ENCODE data around the gene FRK.
"Not testable (repeated sequence)": the region's sequence is repeated elsewhere in the genome, so short reads cannot be mapped to it uniquely, and the experiment has no call there.

FRK gene

GRCh38 chr6:115937502-115937901 lies 123.2 kb downstream of the FRK start:
- DNase-seq (ENCODE audit: low read depth), result not testable (repeated sequence)

DNA sequence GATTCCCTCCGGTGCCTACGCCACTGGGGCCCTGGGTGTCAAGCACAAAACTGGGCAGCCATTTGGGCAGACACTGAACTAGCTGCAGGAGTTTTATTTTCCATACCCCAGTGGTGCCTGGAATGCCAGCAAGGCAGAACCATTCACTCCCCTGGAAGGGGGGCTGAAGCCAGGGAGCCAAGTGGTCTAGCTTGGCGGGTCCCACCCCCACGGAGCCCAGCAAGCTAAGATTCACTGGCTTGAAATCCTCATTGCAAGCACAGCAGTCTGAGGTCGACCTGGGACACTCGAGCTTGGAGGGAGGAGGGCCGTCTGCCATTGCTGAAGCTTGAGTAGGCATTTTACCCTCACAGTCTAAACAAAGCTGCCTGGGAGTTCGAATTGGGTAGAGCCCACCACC lies 125.3 kb downstream of the FRK start:
- no peak for DNase-seq (ENCODE audit: low read depth)

DNA sequence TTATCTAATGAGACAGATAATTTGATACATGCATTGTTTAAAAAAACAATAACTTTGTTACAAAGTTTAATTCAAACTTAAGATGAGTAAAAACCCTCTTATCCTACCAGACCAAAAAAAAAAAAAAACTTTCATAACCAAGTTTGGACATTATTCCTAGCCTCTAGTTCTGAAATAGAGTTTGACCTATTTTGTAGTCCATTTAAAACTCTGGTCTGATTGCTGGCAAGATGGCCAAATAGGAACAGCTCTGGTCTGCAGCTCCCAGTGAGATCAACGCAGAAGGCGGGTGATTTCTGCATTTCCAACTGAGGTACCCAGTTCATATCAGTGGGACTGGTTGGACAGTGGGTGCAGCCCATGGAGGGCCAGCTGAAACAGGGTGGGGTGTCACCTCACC lies 125.9 kb downstream of the FRK start:
- DNase-seq (ENCODE audit: low read depth), result no peak

- no peak for DNase-seq (ENCODE audit: low read depth)
Measured at GRCh38 chr6:115934145-115934544, 126.5 kb downstream of the FRK start.

DNA sequence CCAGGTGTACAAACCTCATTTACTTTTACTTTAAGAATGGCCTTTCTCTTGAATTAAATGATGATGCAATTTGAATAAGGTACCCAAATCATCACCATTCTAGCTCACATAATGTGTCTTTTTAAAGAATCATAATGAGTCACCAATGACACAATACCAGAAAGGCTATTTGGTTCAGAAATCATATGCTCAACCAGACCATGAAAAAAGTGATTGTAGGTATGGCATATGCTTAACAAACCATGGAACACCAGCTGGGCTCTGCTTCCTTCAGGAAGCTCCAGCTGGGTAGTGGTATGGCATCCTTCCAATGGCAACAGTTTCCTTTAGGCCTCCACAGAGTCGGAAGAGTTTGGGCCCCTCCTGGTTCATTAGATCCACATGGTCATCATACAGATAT lies 128.2 kb downstream of the FRK start:
- DNase-seq (ENCODE audit: low read depth), result peak; percentile 88

- DNase-seq (ENCODE audit: low read depth), result not testable (repeated sequence)
Measured at GRCh38 chr6:115928000-115928399, 132.7 kb downstream of the FRK start.

DNA sequence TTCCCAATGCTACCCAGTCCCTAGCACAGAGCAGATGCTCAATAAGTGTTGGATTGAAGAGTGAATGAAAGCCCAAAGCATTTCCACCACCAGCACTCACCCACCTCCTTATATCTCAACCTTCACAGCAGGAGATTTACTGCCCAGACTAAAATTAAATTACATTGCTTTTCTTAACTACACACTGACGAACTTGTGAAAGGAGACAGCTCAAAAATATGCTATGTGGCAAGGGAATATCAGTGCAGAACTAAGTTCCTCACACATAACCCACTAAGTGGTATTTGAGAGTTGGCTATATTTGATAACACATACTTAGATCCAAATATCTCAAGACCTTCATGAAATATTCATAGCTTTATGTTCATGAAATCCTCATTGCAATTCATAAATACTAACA lies 137.7 kb downstream of the FRK start:
- DNase-seq (ENCODE audit: low read depth), result no peak

DNA sequence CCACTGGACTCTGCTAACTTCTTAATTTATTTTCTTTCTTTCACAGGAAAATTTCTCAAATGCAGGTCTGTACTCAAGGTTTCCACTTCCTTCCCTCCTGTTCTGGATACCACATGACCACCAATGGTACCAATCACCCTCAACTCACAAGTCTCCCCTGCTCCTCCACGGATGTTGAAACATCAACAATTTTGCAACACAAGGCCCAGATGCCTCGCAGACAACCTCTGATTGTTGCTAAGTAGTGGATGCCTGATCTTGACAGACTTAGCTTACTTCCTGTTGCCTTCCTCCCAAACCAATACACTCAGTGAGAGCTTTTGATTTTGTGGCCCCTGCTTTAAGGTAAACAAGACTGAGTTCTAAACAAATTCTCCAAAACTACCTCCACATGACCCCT lies 146.6 kb downstream of the FRK start:
- no peak for DNase-seq (ENCODE audit: low read depth)

DNA sequence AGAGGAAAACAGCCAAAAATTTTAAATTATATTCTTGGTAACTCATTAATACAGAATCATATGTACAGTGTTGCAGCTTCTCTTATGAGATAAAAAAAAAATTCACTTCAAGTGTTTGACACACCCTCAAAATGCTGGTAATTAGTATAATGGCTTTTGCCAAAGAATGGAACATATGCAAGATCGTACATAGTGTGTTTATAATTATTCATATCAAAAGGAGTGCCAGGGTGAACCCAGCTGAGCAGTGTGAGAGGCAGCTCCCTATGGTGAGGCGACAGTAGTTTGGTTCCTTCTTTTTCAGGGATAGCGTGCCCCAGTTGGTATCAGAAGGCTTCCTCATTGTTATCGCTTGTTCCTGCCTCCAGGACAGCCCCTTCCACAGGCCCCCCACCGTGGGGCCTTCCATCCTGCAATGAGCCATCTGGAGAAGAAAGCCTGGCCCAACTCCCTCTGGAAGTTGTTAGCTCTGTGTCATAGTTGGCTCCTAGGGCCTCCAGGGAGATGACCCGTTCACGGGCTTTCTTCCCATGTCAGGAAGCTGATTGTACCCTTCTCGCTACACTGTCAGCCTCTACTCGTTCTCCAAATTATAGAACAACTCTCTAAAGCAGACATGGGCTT lies 150.7 kb downstream of the FRK start:
- DNase-seq (ENCODE audit: low read depth), result no peak

- no peak for DNase-seq (ENCODE audit: low read depth)
Measured at GRCh38 chr6:115908906-115909559, 151.7 kb downstream of the FRK start.

GRCh38 chr6:115905471-115905870 lies 155.2 kb downstream of the FRK start:
- no peak for DNase-seq (ENCODE audit: low read depth)

DNA sequence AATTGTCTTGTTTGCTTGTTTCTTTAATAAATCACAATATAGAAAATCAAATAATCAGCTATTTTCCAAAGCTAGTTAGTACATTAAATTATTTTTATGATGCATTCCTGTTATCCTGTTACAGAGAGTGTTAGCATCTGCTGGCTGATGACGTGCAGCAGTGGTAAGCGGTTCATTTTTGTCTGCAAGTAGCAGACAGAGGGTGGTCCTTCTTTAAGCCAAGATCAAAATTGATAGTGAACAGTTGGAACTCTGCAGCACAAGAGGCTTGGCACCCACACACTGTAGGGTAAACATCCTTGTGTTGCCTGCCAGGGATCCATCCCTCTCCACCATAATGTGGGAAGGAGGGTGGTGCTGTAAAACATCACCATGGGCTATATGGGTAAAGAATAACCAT lies 158.3 kb downstream of the FRK start:
- no peak for DNase-seq (ENCODE audit: low read depth)

DNA sequence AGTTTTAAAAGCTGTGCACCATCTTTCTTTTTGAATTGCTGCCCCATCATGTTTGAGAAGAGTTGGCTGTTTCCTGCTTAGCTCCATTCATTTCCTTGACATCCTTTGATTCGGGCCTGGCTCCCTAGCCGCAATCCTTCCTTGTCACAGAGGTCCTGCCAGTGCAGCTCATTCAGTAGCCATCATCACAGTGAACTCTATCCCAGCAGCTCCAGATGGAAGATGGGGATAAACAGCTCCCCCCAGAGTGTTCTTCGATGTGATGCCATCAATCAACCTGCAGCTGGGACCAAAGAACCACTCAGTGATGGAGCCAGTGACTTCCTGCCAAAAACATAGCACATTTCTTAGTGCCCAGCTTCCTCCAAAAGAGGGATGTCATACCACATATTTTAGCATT lies 158.8 kb downstream of the FRK start:
- no peak for DNase-seq (ENCODE audit: low read depth)

DNA sequence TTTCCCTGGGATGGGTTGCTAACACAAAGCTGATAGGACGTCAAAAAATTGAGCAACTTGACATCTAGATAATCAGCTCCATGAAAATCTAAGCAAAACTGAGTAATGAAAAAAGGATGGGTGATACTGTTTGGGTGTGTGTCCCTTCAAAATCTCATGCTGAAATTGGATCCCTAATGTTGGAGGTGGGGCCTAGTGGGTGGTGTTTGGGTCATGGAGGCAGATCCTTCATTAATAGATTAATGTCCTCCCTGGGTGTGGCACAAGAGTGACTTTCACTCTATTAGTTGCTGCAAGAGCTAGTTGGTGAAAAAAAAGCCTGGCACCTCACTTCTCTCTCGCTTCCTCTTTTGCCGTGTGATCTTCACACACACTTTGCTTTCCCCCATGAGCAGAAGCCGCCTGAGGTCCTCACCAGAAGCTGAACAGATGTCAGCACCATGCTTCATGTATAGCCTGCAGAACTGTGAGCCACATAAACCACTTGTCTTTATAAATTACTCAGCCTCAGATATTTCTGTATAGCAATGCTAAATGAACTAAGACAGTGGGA lies 160.9 kb downstream of the FRK start:
- no peak for DNase-seq (ENCODE audit: low read depth)

DNA sequence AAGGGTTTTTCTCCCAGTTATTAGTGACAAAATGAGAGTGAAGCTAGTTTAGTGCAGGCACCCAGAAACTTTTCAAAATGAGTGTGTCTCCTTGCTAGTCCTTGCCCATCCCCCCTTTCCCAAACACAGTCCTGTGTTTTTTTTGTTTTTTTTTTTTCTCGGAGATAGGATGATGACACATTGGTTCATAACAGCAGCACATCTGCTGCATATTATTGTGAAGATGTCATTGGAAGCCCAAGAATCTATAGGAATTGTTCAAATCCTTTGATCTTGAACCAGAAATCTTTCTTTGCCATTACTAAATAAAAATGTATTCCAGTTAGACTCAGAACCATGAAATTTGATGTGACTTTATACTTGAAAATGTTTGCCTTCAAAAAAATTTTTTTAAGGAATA lies 162.4 kb downstream of the FRK start:
- DNase-seq (ENCODE audit: low read depth), result no peak

GRCh38 chr6:115896538-115897129 lies 164.1 kb downstream of the FRK start:
- no peak for DNase-seq (ENCODE audit: low read depth)

DNA sequence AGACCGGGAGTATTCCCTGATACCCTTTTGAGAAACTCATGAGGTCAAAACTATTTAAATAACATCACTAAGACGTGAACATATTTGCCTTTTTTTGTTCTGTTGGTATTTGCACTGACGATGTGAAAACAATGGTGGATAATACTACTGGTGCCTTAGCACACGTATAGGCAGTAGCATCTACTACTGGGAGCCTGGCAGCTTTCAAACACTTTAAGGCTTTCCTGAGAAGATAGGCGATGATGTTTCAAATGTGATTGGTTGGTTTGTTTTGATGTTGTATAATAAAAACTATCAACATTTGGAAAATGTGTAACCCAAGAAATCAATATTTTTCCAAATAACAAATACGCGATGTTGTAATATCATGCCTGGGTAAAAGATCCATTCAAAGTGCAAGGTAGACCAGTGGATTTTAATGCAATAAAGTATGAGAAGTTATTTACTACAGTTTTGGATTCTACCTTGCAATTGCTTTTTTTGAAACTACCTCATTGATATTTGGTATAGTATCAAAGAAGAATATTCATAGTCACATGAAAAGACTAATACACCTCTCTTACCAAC lies 166.2 kb downstream of the FRK start:
- no peak for DNase-seq (ENCODE audit: low read depth)

DNA sequence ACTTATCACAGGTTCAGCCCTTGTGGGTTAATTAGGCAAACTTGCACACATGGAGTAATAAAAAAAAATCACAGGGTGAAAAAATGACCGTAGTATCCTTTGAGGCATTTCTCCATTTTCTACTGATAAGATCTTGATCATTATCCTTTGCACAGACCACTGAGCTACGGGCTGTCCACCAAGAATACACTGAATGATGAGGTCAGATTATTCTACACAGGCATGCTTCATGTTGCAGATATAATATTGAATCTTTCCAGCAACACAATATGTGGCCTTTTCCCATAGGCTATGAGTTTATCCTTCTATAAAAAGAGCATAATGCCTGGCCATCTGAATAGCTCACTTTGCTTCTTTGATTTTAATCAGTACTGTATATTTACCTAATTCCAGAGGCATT lies 168.9 kb downstream of the FRK start:
- DNase-seq (ENCODE audit: low read depth), result no peak

DNA sequence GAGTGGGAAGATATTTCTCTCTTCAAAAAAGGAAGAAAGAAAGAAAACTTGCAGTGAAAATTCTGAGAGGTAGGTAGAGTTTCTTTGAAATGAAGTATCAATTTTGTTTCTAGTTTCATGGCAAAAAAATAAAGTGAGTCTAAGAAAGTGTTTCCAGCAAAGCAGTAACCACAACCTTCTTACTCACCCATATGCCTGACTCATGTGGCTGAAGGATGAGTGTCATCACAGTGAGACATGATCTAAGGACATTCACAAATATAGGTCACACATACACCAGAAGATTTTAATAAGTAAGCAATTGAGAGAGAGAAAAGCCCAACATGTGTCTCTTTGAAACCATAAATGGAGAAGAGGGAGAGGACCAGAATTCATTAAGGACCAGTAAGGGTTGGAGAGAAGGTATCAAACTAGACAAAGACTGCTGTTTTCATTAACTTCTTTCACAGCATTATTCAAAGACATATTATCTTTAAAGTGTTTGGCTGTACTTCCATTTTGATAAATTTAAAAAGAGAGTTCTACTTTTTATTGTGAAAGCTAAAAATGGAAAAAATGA lies 169.5 kb downstream of the FRK start:
- DNase-seq (ENCODE audit: low read depth), result peak; percentile 22

- DNase-seq (ENCODE audit: low read depth), result no peak
Measured at GRCh38 chr6:115890238-115890637, 170.5 kb downstream of the FRK start.

DNA sequence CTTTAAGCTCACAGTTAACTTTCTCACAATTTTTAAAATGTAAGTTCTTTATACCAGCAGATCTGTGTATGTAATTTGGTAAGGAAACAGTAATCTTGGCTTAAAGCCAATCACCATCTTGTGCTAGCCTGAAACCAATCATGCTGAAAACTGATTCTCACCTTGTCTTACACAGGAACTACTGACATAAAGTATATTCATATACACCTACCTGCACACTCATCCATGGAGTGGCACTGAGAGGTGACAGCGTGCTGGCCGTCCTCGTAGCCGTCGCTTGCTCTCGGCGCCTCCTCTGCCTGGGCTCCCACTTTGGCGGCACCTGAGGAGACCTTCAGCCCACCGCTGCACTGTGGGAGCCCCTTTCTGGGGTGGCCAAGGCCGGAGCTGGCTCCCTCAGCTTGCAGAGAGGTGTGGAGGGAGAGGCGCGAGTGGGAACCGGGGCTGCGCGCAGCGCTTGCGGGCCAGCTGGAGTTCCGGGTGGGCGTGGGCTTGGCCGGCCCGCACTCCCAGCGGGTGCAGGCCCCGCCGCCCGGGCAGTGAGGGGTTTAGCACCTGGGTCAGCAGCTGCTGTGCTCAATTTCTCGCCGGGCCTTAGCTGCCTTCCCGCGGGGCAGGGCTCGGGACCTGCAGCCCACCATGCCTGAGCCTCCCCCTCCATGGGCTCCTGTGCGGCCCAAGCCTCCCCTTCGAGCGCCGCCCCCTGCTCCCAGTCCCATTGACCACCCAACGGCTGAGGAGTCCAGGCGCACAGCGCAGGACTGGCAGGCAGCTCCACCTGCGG lies 171.8 kb downstream of the FRK start:
- DNase-seq (ENCODE audit: low read depth), result not testable (repeated sequence)

DNA sequence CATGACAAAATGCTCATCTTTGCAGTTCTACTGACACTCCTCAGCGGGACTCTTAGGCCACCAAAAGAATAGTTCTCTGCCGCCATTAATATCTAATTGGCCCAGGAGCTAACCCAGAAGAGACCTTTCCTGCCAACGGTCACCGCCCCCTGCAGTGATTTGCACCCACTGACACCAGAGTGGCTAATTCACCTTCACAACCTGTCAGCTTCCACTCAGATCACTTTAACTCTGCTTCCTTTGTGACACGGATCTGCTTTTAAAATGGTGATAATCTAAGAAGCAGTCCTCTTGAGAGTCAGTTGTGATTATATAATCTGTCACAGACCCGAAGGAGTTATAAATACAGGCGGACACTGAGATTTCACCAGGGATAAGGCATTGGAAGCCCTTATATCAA lies 172.8 kb downstream of the FRK start:
- DNase-seq (ENCODE audit: low read depth), result no peak
